Trophoblast cell (in vitro differentiated cells and primary cell): ENCODE results near the gene ASTN2.

Experiments
- DNase-seq, 2 donors: peaks; one replicate each; pipeline ENCODE4 v3.0.0-alpha.2; 2016
- H2AFZ ChIP-seq: 2 replicates; pipeline ENCODE4 v1.6.1; 2013; ENCODE audit warnings: low read length, moderate library complexity, mild to moderate bottlenecking; ENCODE audit not compliant: insufficient read depth, poor library complexity
- H2AK5ac ChIP-seq: 2 replicates; pipeline ENCODE4 v1.6.1; 2013; ENCODE audit warnings: mild to moderate bottlenecking, low read length
- H2BK120ac ChIP-seq: 2 replicates; pipeline ENCODE4 v1.6.1; 2013; ENCODE audit warnings: low read length, mild to moderate bottlenecking, moderate library complexity; ENCODE audit not compliant: insufficient read depth, poor library complexity
- H2BK12ac ChIP-seq: 2 replicates; pipeline ENCODE4 v1.6.1; 2013; ENCODE audit warnings: mild to moderate bottlenecking, low read length, moderate library complexity
- H2BK5ac ChIP-seq: 2 replicates; pipeline ENCODE4 v1.6.1; 2013; ENCODE audit warnings: low read length, low read depth, moderate library complexity, mild to moderate bottlenecking; ENCODE audit not compliant: poor library complexity
- H3K14ac ChIP-seq: 2 replicates; pipeline ENCODE4 v1.6.1; 2013; ENCODE audit warnings: mild to moderate bottlenecking, low read length
- H3K18ac ChIP-seq: 2 replicates; pipeline ENCODE4 v1.6.1; 2013; ENCODE audit warnings: mild to moderate bottlenecking, low read length
- H3K23ac ChIP-seq: 2 replicates; pipeline ENCODE4 v1.6.1; 2013; ENCODE audit warnings: low read length
- H3K27ac ChIP-seq: 2 replicates; pipeline ENCODE4 v1.5.1; 2013; ENCODE audit warnings: low read depth, mild to moderate bottlenecking, inconsistent platforms, low read length, moderate library complexity
- H3K27me3 ChIP-seq: 2 replicates; pipeline ENCODE4 v1.6.1; 2013; ENCODE audit warnings: inconsistent platforms, mild to moderate bottlenecking, low read length, moderate library complexity; ENCODE audit not compliant: insufficient read depth
- H3K36me3 ChIP-seq, 2 experiments: 1 replicate in 1 of 2; 2 replicates in 1 of 2; pipeline ENCODE4 v1.6.1; 2013; ENCODE audit warnings: low read length in 2 of 2, mild to moderate bottlenecking in 2 of 2, moderate library complexity in 1 of 2; ENCODE audit not compliant: insufficient read depth in 2 of 2, control insufficient read depth in 1 of 2
- H3K4ac ChIP-seq: 2 replicates; pipeline ENCODE4 v1.6.1; 2013; ENCODE audit warnings: low read depth, mild to moderate bottlenecking, low read length, moderate library complexity
- H3K4me1 ChIP-seq, 2 experiments: 1 replicate in 1 of 2; 2 replicates in 1 of 2; pipeline ENCODE4 v1.6.1; 2013; ENCODE audit warnings: low read length in 2 of 2, mild to moderate bottlenecking in 2 of 2, moderate library complexity in 1 of 2; ENCODE audit not compliant: insufficient read depth in 2 of 2, control insufficient read depth in 1 of 2
- H3K4me2 ChIP-seq: 2 replicates; pipeline ENCODE4 v1.6.1; 2013; ENCODE audit warnings: inconsistent platforms, mild to moderate bottlenecking, low read length, moderate library complexity
- H3K4me3 ChIP-seq: 2 replicates; pipeline ENCODE4 v1.5.1; 2013; ENCODE audit warnings: mild to moderate bottlenecking, low read depth, low read length, inconsistent platforms
- H3K79me1 ChIP-seq: one replicate; pipeline ENCODE4 v1.6.1; 2013; ENCODE audit warnings: low read length
- H3K79me2 ChIP-seq: 2 replicates; pipeline ENCODE4 v1.6.1; 2013; ENCODE audit warnings: low read length, mild to moderate bottlenecking; ENCODE audit not compliant: control insufficient read depth, insufficient read depth, poor library complexity
- H3K9ac ChIP-seq: 2 replicates; pipeline ENCODE4 v1.6.1; 2013; ENCODE audit warnings: mild to moderate bottlenecking, low read length
- H3K9me3 ChIP-seq: 2 replicates; pipeline ENCODE4 v1.6.1; 2013; ENCODE audit warnings: low read depth, mild to moderate bottlenecking, control low read depth, inconsistent platforms, low read length; ENCODE audit not compliant: insufficient read depth
- H4K12ac ChIP-seq: 2 replicates; pipeline ENCODE4 v1.6.1; 2013; ENCODE audit warnings: low read depth, mild to moderate bottlenecking, low read length, moderate library complexity
- H4K8ac ChIP-seq: 2 replicates; pipeline ENCODE4 v1.6.1; 2013; ENCODE audit warnings: low read depth, mild to moderate bottlenecking, low read length, moderate library complexity
- H4K91ac ChIP-seq: one replicate; pipeline ENCODE4 v1.6.1; 2013; ENCODE audit warnings: low read depth, mild to moderate bottlenecking, low read length, moderate library complexity
- WGBS: extraction: QIAGEN DNeasy Blood & Tissue Kit; methylation state at CpG from one replicate; pipeline ENCODE4 v1.1.7; 2013; ENCODE audit warnings: missing lambda C conversion rate; ENCODE audit not compliant: insufficient read length, insufficient coverage; ENCODE audit errors: extremely low coverage; 5-methylcytosine and 5-hydroxymethylcytosine counted together

The ASTN2 gene

DNA sequence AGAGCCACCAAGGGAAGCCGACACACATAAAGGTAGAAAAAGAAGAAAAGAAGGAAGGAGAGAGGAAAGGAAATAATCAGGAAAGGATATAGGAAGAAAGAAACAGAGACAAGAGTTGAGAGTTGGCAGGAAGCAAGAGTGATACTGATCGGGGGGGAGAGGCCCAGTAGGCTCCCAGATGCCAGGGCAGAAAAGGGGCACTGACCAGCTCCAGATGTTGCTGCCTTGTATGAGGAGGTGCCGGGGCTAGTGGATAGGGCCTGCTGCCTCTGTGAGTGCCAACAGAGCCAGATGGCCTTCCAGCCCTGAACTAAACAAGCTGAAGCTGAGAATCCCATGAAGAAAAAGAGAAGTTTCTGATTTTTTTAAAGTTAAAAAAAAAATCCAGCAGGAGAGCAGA lies 809.8 kb downstream of the ASTN2 start:
- Histone ChIP-seq H3K36me3 (no peaks in the 10 kb centered on the region), H2BK120ac (no peak overlapping the region), H4K8ac (no peak overlapping the region), H3K14ac (no peak overlapping the region), H3K27ac (no peak overlapping the region), H2BK12ac (no peak overlapping the region), H3K23ac (no peak overlapping the region), H2BK5ac (no peak overlapping the region), H3K9ac (no peak overlapping the region), H3K9me3 (no peaks in the 10 kb centered on the region), H3K4me1 (peaks cover 0 to 10% of the 10 kb centered on the region in 2 experiments), H3K79me1 (no peaks in the 10 kb centered on the region), H3K4me2 (no peak overlapping the region), H3K4me3 (no peak overlapping the region), H2AK5ac (no peak overlapping the region), H4K12ac (no peak overlapping the region), H2AFZ (no peak overlapping the region), H3K18ac (no peak overlapping the region), H4K91ac (no peak overlapping the region), H3K79me2 (no peaks in the 10 kb centered on the region), H3K27me3 (no peaks in the 10 kb centered on the region), H3K4ac (no peak overlapping the region)
- DNase-seq = no peak
- no CpG with 5 or more reads among the region's 3 CpGs for WGBS

DNA sequence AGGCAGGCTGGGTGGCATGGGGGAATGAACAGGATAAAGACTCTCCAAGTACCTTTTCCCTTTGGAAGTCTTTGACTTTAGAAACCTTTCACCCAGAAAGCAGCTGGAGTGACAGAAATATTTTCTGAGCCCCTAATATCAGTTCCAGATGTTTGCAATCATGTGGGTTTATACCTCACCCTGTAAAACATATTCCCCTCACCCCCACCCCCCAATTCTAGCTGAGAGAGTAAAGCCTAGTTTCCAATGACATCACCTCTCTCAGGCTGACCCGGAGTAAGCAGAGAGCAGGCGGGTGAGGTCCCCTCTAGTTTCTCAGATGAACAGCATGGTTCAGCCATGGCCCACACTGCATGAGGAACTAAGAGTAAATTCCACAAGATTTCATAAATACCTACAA lies 810.6 kb downstream of the ASTN2 start:
- no peaks in the 10 kb centered on the region for H3K79me1 ChIP-seq
- no peak overlapping the region for H4K12ac ChIP-seq
- no peak overlapping the region for H2BK120ac ChIP-seq
- peaks cover 0 to 10% of the 10 kb centered on the region in 2 experiments for H3K4me1 ChIP-seq
- H3K36me3 ChIP-seq = no peaks in the 10 kb centered on the region
- H3K14ac ChIP-seq = no peak overlapping the region
- no peak overlapping the region for H3K9ac ChIP-seq
- no peaks in the 10 kb centered on the region for H3K79me2 ChIP-seq
- no CpG with 5 or more reads among the region's 2 CpGs for WGBS
- no peak overlapping the region for H4K8ac ChIP-seq
- no peak overlapping the region for H3K23ac ChIP-seq
- no peak overlapping the region for H3K4me3 ChIP-seq
- no peak overlapping the region for H2AK5ac ChIP-seq
- DNase-seq = no peak
- no peak overlapping the region for H3K4ac ChIP-seq
- H3K4me2 ChIP-seq = no peak overlapping the region
- H4K91ac ChIP-seq = no peak overlapping the region
- no peak overlapping the region for H3K27ac ChIP-seq
- no peak overlapping the region for H2AFZ ChIP-seq
- no peak overlapping the region for H2BK12ac ChIP-seq
- H3K27me3 ChIP-seq = no peaks in the 10 kb centered on the region
- H2BK5ac ChIP-seq = no peak overlapping the region
- H3K18ac ChIP-seq = no peak overlapping the region
- H3K9me3 ChIP-seq = no peaks in the 10 kb centered on the region

GRCh38 chr9:116599342-116599884 lies 815.4 kb downstream of the ASTN2 start:
- Histone ChIP-seq H3K9me3 (no peaks in the 10 kb centered on the region), H4K8ac (no peak overlapping the region), H3K9ac (no peak overlapping the region), H2BK120ac (no peak overlapping the region), H3K79me2 (no peaks in the 10 kb centered on the region), H3K4me3 (no peak overlapping the region), H2AK5ac (no peak overlapping the region), H3K23ac (no peak overlapping the region), H3K4ac (no peak overlapping the region), H2BK12ac (no peak overlapping the region), H4K91ac (no peak overlapping the region), H2BK5ac (no peak overlapping the region), H3K4me2 (no peak overlapping the region), H3K79me1 (no peaks in the 10 kb centered on the region), H2AFZ (no peak overlapping the region), H3K36me3 (no peaks in the 10 kb centered on the region), H3K27ac (no peak overlapping the region), H4K12ac (no peak overlapping the region), H3K4me1 (peaks cover 0 to 2% of the 10 kb centered on the region in 2 experiments), H3K18ac (no peak overlapping the region), H3K14ac (no peak overlapping the region), H3K27me3 (no peaks in the 10 kb centered on the region)
- peak in 1 of 2 donors; percentile 76 for DNase-seq
- no CpG with 5 or more reads among the region's 2 CpGs for WGBS

DNA sequence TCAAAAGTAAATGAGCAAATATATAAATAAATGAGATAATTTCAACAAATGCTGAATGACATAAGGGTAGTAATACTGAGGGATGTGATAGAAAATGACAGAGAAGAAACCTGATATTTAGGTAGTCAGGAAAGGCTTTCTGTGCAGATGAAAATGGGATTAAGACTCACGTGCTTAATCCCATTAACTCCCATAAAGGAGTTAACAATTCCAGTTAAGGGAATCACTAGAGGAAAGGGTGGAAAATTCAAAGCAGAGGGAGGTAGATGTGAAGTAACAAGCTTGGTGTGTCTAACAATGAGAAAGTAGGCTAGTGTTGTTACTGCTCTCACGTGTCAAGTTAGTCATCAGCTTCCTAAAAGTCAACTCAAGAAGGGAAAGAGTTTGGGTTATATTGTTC lies 818.2 kb downstream of the ASTN2 start:
- Histone ChIP-seq H3K79me1 (no peaks in the 10 kb centered on the region), H3K4me3 (no peak overlapping the region), H3K9me3 (no peaks in the 10 kb centered on the region), H2BK120ac (no peak overlapping the region), H2BK12ac (no peak overlapping the region), H3K14ac (no peak overlapping the region), H3K36me3 (no peaks in the 10 kb centered on the region), H3K27ac (no peak overlapping the region), H2AK5ac (no peak overlapping the region), H4K91ac (no peak overlapping the region), H3K4me1 (peaks cover 3 to 5% of the 10 kb centered on the region in 2 experiments), H2AFZ (no peak overlapping the region), H3K23ac (no peak overlapping the region), H3K4me2 (no peak overlapping the region), H3K79me2 (no peaks in the 10 kb centered on the region), H3K9ac (no peak overlapping the region), H3K4ac (no peak overlapping the region), H2BK5ac (no peak overlapping the region), H3K27me3 (no peaks in the 10 kb centered on the region), H4K8ac (no peak overlapping the region), H4K12ac (no peak overlapping the region), H3K18ac (no peak overlapping the region)
- no peak for DNase-seq
- no CpG with 5 or more reads among the region's 2 CpGs for WGBS
